Hippocampal formation (tissue), 2 donors: ENCODE results near the gene OST4.
"Not testable (repeated sequence)": the region's sequence is repeated elsewhere in the genome, so short reads cannot be mapped to it uniquely, and the experiment has no call there.

ENCODE experiments used
- DNase-seq, 2 donors: peaks; one replicate each; lab custom pipeline; 2025; lab: John Stamatoyannopoulos, UW

OST4 gene

DNA sequence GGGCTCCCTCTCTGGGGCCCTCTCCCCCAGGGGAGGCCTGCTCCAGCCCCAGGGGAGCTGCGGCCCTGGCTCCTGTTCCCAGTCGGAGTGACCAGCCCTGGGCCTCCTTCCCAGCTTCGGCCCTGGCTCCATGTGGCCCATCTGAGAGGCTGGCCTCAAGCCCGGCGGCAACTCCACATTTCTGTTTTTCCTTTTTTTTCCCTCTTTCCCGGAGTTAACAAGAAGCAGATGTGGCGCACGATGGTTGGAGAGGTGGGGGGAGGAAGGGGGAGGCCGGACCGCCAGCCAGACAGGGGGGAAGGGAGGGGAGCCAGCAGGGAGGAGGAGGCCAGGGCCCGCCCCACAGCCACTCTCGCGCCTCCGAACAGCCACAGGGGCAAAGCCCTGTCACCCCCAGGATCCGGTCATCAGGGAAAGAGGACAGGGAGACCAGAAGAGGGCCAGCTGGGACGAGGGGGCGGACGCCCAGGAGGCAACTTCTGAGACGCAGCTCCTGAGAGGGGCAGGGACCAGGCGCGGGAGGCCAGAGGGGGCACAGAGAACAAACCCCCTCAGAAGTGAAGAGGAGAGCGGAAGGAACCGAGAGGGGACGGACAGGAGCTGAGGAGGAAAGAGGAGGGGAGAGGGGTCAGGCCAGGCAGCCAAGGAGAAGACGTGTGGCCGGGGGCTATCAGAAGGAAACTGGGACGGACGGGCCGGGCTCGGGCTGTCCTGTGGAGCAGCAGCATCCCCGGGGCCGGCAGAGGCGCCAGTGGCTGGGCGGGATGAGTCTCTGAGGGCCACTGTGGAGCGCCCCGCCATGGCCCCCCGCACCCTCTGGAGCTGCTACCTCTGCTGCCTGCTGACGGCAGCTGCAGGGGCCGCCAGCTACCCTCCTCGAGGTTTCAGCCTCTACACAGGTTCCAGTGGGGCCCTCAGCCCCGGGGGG lies 7.1 kb upstream of the OST4 start, which contains the start of gene EMILIN1:
Gene EMILIN1, plus strand, starts transcription at position 349 of the 928 bp plus-strand sequence. Its CDS starts 451 bp downstream, at position 800.
- peak; percentile 57 to 60 for DNase-seq

DNA sequence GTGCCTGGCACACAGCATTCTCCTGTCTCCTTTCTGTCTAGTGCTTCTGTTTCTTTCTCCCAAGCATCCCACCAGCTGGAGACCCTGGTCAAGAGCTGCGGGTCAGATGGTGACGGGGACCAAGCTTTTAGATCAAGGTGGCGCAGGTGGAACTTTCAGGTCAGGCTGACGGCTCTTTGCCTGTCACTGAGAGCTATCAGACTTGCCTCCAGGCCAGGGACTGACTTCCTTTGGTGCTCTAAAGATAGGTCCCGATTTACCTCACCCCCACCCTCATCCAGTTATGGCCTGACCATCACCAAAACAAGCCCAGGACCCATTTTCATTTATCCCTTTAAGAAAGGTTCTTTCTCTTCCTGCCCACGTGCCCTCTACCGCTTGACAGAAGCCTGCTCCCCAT lies 5.8 kb upstream of the OST4 start:
- no peak for DNase-seq

DNA sequence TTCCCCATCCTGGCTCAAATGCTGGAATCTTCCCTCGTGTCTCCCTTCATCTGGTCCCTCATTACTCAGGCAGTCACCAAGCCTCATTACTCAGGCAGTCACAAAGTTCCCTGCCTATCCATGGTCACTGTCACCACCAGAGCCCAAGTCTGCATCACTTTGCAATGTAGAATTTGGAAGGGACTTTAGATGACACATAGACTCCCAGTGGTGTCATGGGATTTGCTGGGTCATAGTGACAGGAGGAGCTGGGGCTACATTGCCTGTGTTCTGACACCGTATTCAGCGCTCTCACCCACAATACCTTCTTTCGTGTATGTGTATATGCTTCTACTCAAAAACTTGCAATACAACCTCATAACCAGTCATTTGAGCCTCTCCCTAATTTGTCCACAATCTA lies 4.9 kb upstream of the OST4 start:
- DNase-seq = no peak

DNA sequence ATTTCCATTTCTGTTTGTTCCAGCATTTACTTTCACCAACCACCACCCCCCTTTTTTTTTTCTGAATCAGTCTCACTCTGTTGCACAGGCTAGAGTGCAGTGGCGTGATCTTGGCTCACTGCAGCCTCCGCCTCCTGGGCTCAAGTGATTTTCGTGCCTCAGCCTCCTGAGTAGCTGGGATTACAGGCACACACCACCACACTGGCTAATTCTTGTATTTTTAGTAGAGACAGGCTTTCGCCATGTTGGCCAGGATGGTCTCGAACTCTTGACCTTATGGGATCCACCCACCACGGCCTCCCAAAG lies 4.1 kb upstream of the OST4 start:
- DNase-seq = not testable (repeated sequence)

DNA sequence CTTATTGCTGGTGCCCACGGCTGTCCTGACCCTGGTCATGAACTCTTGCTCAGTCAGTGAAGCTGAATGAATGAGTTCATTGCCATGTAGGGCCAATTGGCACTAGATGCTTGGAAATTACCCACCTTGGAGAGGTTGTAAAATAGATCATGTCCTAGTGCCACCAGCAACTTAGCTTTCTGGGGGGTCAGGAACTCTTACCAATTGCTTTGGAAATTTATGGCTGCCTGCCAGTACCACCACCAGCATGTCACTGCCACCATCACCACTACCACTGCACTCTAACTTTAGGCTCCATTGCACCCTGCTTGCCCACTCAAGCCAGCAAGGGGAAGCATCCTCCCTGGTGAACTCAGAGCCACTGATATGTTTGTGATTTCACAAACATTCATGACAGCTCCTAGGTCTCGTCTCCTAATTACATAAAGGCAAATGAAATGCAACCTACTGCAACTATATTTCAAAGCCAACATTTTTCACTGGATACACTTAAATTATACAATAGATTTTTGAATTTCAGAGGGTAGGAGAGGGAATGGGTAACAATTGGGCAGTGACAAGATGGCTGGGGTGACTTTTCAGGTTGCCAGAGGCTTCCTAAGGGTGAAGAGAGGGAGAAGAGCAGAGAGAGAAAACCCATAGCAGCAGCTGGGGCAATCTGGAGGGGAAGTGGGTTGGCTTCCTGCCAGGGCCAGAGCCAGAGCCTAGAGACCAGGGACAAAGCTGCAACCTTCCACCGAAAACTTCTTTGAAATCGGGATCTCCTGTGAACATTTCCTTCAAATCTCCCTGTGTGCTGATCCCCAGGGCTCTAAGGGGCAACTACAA lies 3.5 kb upstream of the OST4 start:
- DNase-seq = no peak

DNA sequence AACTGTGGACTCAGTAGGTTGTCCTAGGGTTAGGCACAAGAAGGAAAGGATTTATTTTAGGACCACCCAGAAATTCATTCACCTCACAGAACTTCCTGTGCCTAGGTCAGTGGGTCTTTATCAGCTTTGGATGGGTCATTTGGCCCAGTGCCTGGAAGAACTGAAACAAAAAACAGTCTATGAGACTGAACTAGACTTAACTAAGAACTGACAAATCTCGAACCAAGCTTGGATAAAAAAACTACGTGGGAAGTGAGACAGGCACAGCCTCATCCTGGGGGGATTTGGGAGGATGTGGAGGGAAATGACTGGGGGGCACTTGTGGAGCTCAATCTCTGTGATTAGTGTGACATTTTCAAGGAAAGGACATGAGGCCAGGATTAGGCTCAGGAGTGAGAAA lies 2.3 kb upstream of the OST4 start:
- DNase-seq = no peak

DNA sequence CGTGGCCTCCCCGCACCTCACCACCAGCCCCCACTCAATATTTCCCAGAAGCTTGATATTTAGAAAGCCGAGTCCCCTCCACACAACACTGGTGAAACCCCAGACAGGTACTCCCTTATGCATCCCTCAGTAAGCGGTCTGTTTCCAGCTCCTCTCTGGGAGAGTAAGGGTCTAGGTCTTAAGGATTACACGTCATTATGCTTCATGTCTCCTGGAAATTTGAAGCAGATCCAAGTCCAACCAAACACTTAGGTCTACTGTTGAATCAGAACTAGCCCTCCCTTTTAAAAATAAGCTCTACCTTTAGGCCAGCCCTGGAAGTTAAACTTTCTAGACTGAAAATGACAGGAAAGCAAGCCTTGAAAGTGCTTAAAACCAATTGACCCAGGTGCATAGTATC lies 1.5 kb upstream of the OST4 start:
- no peak for DNase-seq

DNA sequence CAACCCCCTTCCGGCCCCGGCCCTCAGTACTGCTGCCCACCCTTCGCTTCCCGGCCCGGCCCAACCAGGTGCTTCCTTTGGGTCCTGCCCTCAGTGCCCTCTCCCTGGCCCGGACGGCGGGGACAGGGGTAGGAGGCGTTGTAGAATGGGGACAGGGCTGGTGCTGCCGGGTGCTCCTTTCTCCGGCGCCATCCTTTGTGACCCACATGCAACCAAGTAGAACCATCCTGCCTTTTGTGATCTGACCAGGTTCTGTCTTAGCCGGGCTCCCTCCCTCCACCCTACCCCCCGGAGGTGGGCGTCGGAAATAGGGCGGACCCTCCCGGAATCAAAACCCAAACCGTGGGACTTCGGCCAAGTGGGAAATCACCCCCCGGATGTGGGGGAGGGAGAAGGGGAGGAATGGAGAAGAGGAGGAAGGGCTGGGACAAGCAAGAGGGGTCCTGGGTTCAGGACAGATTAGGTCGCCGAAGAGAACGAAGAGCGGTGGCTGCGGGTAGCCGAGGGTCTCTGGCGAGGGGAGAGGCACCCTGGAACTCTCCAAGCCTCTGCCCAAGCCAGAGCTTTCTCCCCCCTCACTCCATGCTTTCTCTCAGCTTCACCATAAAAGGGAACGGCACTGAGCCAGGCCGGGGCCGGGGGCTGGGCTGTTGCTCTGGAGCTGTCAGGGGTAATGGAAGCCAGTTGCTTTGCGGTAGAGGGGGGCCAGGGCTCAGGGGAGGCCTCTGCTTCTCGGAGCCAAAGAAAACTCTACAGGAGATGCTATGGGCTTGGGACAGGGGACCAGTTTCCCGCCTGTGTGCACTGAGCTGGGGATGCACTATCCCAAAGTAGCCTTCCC lies 756 bp upstream of the OST4 start:
- DNase-seq = peak in 1 of 2 donors; percentile 14

DNA sequence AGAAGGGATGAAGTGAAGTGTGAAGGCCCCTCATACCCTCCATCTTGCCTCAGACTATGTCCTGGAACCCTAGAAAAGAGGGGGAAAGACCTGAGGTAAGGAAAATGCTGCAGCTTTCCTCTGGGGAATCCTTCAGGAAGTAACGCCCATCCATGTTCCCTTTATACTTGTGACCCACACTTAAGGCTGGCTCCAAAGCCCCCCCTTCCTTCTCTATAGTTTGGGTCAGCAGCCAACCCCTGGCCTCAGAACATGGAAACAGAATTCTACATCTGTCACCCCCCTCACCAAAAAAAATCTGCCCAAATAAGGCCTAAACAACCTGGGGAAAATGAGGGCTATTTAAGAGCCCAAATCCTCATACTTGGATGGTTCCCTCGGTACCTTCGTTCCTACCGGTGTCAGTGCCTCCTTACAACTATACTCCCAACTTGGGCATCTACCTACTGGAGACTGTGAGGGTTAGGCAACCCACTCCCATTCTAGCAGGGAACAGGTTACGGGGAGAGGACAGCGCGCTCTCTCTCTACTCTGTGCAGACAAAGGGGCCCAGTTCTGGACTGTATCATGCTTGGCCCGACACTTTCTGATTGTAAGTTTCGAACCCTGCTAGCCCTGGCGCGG lies 689 bp downstream of the OST4 start:
- DNase-seq = no peak

DNA sequence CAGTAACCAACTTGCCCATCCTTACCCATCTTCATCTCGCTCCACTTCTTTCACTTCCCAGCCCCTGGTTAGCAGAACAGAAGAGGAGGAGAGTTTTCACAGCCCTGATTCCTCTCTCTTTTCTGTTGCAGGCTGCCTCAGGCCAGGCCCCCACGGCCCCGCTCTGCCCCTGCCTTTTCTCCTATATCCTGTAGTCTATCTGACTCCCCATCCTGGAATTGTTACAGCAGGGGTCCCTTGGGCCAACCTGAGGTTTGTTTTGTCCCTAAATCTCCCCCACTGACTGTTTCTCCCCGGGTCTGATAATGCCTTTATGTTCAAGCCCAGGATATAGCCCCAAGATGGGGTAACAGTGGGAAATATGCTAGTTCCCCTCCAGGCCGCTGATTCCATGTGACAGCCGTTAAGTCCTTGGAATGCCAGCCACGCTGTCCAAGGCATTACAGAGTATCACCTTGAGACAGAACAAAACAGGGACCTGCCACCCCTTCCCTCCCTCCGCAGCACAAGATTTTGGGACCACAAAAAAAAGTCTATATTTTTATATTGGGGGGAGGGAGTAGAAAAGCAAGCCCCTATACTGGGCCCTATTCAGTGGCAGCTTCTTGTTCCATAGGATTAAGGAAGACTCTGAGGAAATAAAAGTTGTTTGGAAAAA lies 1.4 kb downstream of the OST4 start:
- DNase-seq = no peak

DNA sequence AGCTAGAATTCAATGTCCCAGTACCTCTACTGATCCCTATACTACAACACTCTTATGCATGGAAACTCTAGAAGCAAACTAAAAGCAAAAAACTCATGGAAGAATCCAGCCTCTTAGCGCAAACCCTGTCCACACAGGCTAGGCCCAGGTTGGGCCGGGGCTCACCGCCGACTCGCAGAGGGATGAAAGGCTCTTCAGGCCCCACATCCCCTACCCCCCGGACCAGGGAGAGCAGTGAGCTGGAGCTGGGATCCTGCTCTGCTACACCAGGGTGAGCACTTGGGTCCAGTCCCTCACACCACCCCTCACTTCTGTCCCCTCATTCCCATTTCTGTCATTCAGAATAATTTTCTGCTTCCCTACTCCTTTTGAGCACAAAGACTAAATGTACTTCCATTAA lies 2.0 kb downstream of the OST4 start:
- DNase-seq = no peak

DNA sequence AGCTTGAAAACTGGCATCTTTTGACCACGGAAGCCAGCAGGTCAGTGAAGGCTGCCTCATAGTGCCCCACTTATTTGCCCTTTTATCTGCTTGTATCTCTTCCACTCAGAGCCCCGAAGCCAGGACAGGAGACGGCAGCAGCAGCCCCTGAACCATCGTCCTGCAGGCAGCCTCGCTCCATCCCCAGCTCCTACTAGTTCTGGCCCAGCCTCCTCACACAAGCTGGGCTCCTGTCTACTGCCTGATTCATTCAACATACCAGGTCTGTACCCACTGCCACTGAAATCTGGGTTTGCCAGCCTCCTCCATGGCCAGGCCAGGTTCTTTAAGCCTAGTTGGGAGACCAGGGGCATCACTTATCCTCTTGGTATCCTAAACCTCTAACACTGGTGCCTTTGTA lies 4.1 kb downstream of the OST4 start:
- DNase-seq = no peak

DNA sequence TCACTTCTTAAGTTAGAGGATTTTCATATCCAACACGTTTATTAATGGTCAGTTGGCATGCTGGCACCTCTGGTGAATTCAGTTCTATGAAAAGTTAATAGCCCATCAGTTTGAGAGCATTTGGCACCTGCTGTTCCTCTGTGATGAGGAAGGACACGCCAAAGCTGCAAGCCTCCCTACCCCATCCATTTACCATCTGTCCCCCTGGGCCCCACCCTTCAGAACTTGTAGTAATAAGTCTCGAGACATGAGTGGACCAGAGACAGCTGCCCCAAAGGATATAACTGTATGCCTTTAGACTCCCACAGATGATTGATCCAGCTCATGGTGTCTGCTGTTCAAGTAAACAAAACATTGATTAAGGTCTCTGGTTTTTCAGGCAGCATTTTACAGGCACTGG lies 6.3 kb downstream of the OST4 start:
- DNase-seq = no peak

DNA sequence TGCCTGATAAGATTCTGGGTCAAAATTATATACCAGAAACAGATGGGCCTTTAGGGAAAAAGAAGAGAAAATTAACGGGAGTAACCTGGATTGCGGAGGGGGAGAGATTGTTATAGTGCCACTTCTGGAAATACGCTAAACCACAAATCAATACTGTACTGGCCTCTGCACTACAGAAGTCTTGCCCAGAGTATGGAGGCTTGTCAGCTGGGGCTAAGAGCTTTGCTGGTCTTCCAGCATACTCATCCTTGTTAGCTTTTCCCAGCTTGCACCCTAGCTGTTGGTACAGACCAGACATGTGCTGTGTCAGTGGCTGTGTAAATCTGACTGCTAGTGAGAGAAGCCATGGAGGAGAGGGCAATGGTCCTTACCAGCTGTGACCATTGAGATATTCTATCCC lies 11.1 kb downstream of the OST4 start:
- DNase-seq = no peak

DNA sequence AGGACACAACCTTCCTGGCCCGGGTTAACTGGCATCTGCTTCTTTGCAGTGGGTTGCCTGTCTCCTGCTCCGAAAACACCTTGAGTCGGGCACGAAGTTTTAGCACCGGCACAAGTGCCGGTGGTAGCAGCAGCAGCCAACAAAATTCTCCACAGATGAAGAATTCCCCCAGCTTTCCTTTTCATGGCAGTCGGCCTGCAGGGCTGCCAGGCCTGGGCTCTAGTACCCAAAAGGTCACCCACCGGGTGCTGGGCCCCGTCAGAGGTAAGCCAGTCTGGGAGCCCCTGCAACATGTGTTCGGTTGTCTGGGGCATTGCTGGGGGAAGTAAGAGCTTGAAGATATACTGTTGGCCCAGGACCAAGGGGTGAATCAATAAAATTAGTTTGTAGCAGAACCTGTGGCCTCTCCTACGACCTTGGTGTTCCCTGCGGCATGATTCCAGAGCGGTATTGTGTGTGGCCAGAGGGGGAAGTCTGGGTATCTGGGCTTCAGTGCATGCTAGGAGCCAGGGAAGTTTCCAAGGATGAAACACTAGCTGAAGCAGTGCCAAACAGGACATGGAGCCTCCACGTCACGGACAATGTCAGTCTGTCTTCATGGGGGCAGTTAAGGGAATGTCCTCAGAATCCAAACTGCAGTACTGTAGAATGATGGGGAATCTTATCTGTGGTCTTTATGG lies 12.2 kb downstream of the OST4 start:
- no peak for DNase-seq

DNA sequence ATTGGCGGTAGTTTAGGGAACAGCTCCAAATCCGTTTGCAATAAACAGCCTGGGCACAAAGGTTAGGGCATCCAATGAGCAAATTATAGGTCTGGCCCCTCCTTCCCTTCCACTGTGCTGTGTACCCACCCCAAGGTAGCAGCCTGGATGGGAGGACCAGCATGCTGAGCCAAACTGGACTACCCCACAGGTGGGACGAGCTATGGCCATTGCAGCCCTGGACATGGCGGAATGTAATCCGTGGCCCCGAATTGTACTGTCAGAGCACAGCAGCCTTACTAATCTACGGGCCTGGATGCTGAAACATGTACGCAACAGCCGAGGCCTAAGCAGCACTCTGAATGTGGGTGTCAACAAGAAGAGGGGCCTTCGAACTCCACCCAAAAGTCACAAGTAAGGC lies 13.2 kb downstream of the OST4 start:
- DNase-seq = no peak

DNA sequence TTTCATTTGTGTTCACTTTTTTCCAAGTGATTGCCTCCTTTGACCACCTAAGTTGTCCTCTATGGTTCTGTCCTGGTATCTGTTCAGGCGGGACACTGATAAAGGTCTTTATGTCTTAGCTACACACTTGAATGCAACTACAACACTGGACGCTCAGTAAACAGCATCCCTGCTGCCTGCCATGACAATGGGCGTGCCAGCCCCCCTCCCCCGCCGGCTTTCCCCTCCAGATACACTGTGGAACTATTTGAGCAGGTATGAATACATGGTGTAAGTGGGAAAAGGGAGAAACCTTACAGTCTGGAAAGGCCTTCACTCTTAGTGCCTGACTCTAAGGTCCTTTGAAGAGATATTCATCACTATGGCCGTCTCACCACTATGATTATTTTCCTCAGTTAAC lies 14.3 kb downstream of the OST4 start:
- no peak for DNase-seq

DNA sequence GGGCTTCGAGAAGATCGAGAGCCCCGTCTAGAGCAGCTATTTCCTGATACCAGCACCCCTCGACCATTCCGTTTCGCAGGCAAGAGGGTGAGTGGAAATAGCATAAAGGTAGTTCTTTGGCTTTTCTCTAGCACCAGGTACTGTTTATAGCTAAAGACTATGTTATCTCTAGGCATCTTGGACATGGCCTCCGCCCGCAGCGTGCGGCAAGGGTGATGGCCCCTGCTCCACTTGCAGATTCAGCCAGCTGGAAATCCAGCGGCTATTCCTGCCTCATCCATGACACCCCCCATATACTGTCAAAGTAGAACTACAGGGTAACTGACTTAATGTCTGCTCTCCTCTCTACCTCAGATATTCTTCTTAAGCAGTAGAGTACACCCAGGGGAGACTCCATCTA lies 16.7 kb downstream of the OST4 start:
- DNase-seq = no peak

DNA sequence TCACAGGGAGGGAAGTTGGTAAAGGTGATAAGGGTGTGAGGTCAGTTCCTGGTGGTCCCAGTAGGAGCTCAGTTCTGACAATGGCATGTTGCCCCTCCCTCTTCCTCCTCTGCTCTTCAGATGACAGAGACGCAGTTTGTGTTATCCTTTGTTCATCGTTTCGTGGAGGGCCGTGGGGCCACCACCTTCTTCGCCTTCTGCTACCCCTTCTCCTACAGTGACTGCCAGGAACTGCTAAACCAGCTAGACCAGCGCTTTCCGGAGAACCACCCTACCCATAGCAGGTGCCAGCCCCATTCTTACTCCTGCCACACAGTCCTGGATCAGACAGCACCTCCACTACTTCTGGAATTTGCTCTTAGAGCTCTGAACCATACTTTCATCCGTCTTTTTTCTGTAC lies 17.7 kb downstream of the OST4 start:
- DNase-seq = no peak

DNA sequence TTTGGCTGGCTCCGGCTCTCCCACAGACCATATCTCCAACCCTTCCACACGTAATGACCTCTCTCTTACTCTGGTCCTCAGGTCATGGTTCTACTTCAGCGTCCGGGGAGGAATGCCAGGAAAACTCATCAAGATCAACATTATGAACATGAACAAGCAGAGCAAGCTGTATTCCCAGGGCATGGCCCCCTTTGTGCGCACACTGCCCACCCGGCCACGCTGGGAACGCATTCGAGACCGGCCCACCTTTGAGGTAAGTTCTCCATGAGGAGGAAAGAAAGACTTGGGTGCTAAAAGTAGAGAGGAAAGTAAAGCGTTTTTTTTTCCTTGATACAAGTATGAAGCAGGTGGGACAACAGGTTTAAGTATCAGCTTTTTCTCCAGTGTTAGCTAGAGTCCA lies 18.1 kb downstream of the OST4 start:
- DNase-seq = no peak
